ENCODE data around the gene TMIGD3.

Gene TMIGD3

GRCh38 chr1:111444031-111444430 is 59.4 kb downstream of the TMIGD3 start:
- Histone ChIP-seq H2BK12ac (ENCODE audit: low read length) (no peak overlapping the region), H3K27ac (ENCODE audit: low read depth, low read length) (no peak overlapping the region), H2AFZ (ENCODE audit: insufficient read depth, low read length, poor library complexity) (no peak overlapping the region), H3K36me3 (ENCODE audit: control insufficient read depth in 1 of 2, insufficient read depth in 2 of 2, low read length in 2 of 2) (peaks cover 18 to 45% of the 10 kb centered on the region in 2 experiments), H2BK5ac (ENCODE audit: low read depth, low read length, poor library complexity) (no peak overlapping the region), H2BK120ac (ENCODE audit: insufficient read depth, low read length, poor library complexity) (no peak overlapping the region), H3K23ac (ENCODE audit: low read length) (no peak overlapping the region), H3K9ac (ENCODE audit: low read length) (no peak overlapping the region), H4K8ac (ENCODE audit: low read depth, low read length) (no peak overlapping the region), H3K79me2 (ENCODE audit: control insufficient read depth, insufficient read depth, low read length, poor library complexity) (peaks cover 6% of the 10 kb centered on the region), H3K4me1 (ENCODE audit: control insufficient read depth in 1 of 2, insufficient read depth in 2 of 2, low read length in 2 of 2) (peaks cover 2% of the 10 kb centered on the region in 2 experiments), H3K9me3 (ENCODE audit: insufficient read depth, low read depth, low read length) (no peaks in the 10 kb centered on the region), H2AK5ac (ENCODE audit: low read length) (no peak overlapping the region), H3K18ac (ENCODE audit: low read length) (no peak overlapping the region), H3K27me3 (ENCODE audit: insufficient read depth, low read length) (no peaks in the 10 kb centered on the region), H3K4me3 (ENCODE audit: low read depth, low read length) (no peak overlapping the region), H3K4me2 (ENCODE audit: low read length) (no peak overlapping the region), H4K12ac (ENCODE audit: low read depth, low read length) (no peak overlapping the region), H3K79me1 (ENCODE audit: low read length) (peaks cover 5% of the 10 kb centered on the region), H4K91ac (ENCODE audit: low read depth, low read length) (no peak overlapping the region), H3K4ac (ENCODE audit: low read depth, low read length) (no peak overlapping the region), H3K14ac (ENCODE audit: low read length) (no peak overlapping the region)
- no CpG with 5 or more reads among the region's 3 CpGs for WGBS (ENCODE audit: extremely low coverage, insufficient coverage, insufficient read length)
- DNase-seq: no peak

GRCh38 chr1:111442457-111442856 is 61.0 kb downstream of the TMIGD3 start:
- H3K4me2 ChIP-seq (ENCODE audit: low read length): no peak overlapping the region
- no peaks in the 10 kb centered on the region for H3K79me2 ChIP-seq (ENCODE audit: control insufficient read depth, insufficient read depth, low read length, poor library complexity)
- no peak overlapping the region for H2AK5ac ChIP-seq (ENCODE audit: low read length)
- peaks cover 2% of the 10 kb centered on the region in 2 experiments for H3K4me1 ChIP-seq (ENCODE audit: control insufficient read depth in 1 of 2, insufficient read depth in 2 of 2, low read length in 2 of 2)
- no CpG with 5 or more reads among the region's 4 CpGs for WGBS (ENCODE audit: extremely low coverage, insufficient coverage, insufficient read length)
- DNase-seq: no peak
- no peak overlapping the region for H3K9ac ChIP-seq (ENCODE audit: low read length)
- no peak overlapping the region for H4K8ac ChIP-seq (ENCODE audit: low read depth, low read length)
- H4K91ac ChIP-seq (ENCODE audit: low read depth, low read length): no peak overlapping the region
- no peak overlapping the region for H3K4me3 ChIP-seq (ENCODE audit: low read depth, low read length)
- no peak overlapping the region for H2BK12ac ChIP-seq (ENCODE audit: low read length)
- H2BK5ac ChIP-seq (ENCODE audit: low read depth, low read length, poor library complexity): no peak overlapping the region
- no peak overlapping the region for H3K18ac ChIP-seq (ENCODE audit: low read length)
- H3K27ac ChIP-seq (ENCODE audit: low read depth, low read length): no peak overlapping the region
- H3K23ac ChIP-seq (ENCODE audit: low read length): no peak overlapping the region
- H3K27me3 ChIP-seq (ENCODE audit: insufficient read depth, low read length): no peaks in the 10 kb centered on the region
- H2BK120ac ChIP-seq (ENCODE audit: insufficient read depth, low read length, poor library complexity): no peak overlapping the region
- no peaks in the 10 kb centered on the region for H3K79me1 ChIP-seq (ENCODE audit: low read length)
- no peak overlapping the region for H4K12ac ChIP-seq (ENCODE audit: low read depth, low read length)
- H3K14ac ChIP-seq (ENCODE audit: low read length): no peak overlapping the region
- H3K4ac ChIP-seq (ENCODE audit: low read depth, low read length): no peak overlapping the region
- H3K36me3 ChIP-seq (ENCODE audit: control insufficient read depth in 1 of 2, insufficient read depth in 2 of 2, low read length in 2 of 2): peaks cover 18 to 50% of the 10 kb centered on the region in 2 experiments
- H2AFZ ChIP-seq (ENCODE audit: insufficient read depth, low read length, poor library complexity): no peak overlapping the region
- no peaks in the 10 kb centered on the region for H3K9me3 ChIP-seq (ENCODE audit: insufficient read depth, low read depth, low read length)

GRCh38 chr1:111441573-111442192 is 61.8 kb downstream of the TMIGD3 start:
- no peak overlapping the region for H3K4me2 ChIP-seq (ENCODE audit: low read length)
- H3K27ac ChIP-seq (ENCODE audit: low read depth, low read length): no peak overlapping the region
- no peaks in the 10 kb centered on the region for H3K4me1 ChIP-seq (ENCODE audit: control insufficient read depth in 1 of 2, insufficient read depth in 2 of 2, low read length in 2 of 2)
- DNase-seq: peak in 1 of 2 donors; percentile 47
- no peak overlapping the region for H4K12ac ChIP-seq (ENCODE audit: low read depth, low read length)
- H3K9ac ChIP-seq (ENCODE audit: low read length): no peak overlapping the region
- no peak overlapping the region for H2BK5ac ChIP-seq (ENCODE audit: low read depth, low read length, poor library complexity)
- no peak overlapping the region for H3K14ac ChIP-seq (ENCODE audit: low read length)
- H2BK12ac ChIP-seq (ENCODE audit: low read length): no peak overlapping the region
- no peak overlapping the region for H4K91ac ChIP-seq (ENCODE audit: low read depth, low read length)
- H3K27me3 ChIP-seq (ENCODE audit: insufficient read depth, low read length): no peaks in the 10 kb centered on the region
- H2BK120ac ChIP-seq (ENCODE audit: insufficient read depth, low read length, poor library complexity): no peak overlapping the region
- H3K23ac ChIP-seq (ENCODE audit: low read length): no peak overlapping the region
- no peak overlapping the region for H2AK5ac ChIP-seq (ENCODE audit: low read length)
- H2AFZ ChIP-seq (ENCODE audit: insufficient read depth, low read length, poor library complexity): no peak overlapping the region
- H3K79me2 ChIP-seq (ENCODE audit: control insufficient read depth, insufficient read depth, low read length, poor library complexity): no peaks in the 10 kb centered on the region
- H3K79me1 ChIP-seq (ENCODE audit: low read length): no peaks in the 10 kb centered on the region
- no peak overlapping the region for H3K4ac ChIP-seq (ENCODE audit: low read depth, low read length)
- no peak overlapping the region for H3K4me3 ChIP-seq (ENCODE audit: low read depth, low read length)
- peaks cover 18 to 50% of the 10 kb centered on the region in 2 experiments for H3K36me3 ChIP-seq (ENCODE audit: control insufficient read depth in 1 of 2, insufficient read depth in 2 of 2, low read length in 2 of 2)
- H3K9me3 ChIP-seq (ENCODE audit: insufficient read depth, low read depth, low read length): no peaks in the 10 kb centered on the region
- no CpG with 5 or more reads among the region's 9 CpGs for WGBS (ENCODE audit: extremely low coverage, insufficient coverage, insufficient read length)
- no peak overlapping the region for H4K8ac ChIP-seq (ENCODE audit: low read depth, low read length)
- H3K18ac ChIP-seq (ENCODE audit: low read length): no peak overlapping the region

- no peak overlapping the region for H4K8ac ChIP-seq (ENCODE audit: low read depth, low read length)
- no peak overlapping the region for H3K14ac ChIP-seq (ENCODE audit: low read length)
- no peak overlapping the region for H4K12ac ChIP-seq (ENCODE audit: low read depth, low read length)
- H3K9me3 ChIP-seq (ENCODE audit: insufficient read depth, low read depth, low read length): no peaks in the 10 kb centered on the region
- no peak overlapping the region for H3K18ac ChIP-seq (ENCODE audit: low read length)
- H2BK5ac ChIP-seq (ENCODE audit: low read depth, low read length, poor library complexity): no peak overlapping the region
- H3K4me3 ChIP-seq (ENCODE audit: low read depth, low read length): no peak overlapping the region
- H3K4me2 ChIP-seq (ENCODE audit: low read length): no peak overlapping the region
- H3K4me1 ChIP-seq (ENCODE audit: control insufficient read depth in 1 of 2, insufficient read depth in 2 of 2, low read length in 2 of 2): no peaks in the 10 kb centered on the region
- H3K79me1 ChIP-seq (ENCODE audit: low read length): no peaks in the 10 kb centered on the region
- no peak overlapping the region for H3K27ac ChIP-seq (ENCODE audit: low read depth, low read length)
- H3K79me2 ChIP-seq (ENCODE audit: control insufficient read depth, insufficient read depth, low read length, poor library complexity): no peaks in the 10 kb centered on the region
- no peak overlapping the region for H2AFZ ChIP-seq (ENCODE audit: insufficient read depth, low read length, poor library complexity)
- no peak overlapping the region for H2BK12ac ChIP-seq (ENCODE audit: low read length)
- H4K91ac ChIP-seq (ENCODE audit: low read depth, low read length): no peak overlapping the region
- peaks cover 16 to 42% of the 10 kb centered on the region in 2 experiments for H3K36me3 ChIP-seq (ENCODE audit: control insufficient read depth in 1 of 2, insufficient read depth in 2 of 2, low read length in 2 of 2)
- H3K4ac ChIP-seq (ENCODE audit: low read depth, low read length): no peak overlapping the region
- H3K9ac ChIP-seq (ENCODE audit: low read length): no peak overlapping the region
- no peak overlapping the region for H2AK5ac ChIP-seq (ENCODE audit: low read length)
- H3K23ac ChIP-seq (ENCODE audit: low read length): no peak overlapping the region
- DNase-seq: no peak
- H3K27me3 ChIP-seq (ENCODE audit: insufficient read depth, low read length): no peaks in the 10 kb centered on the region
- no peak overlapping the region for H2BK120ac ChIP-seq (ENCODE audit: insufficient read depth, low read length, poor library complexity)
- no CpG with 5 or more reads among the region's 3 CpGs for WGBS (ENCODE audit: extremely low coverage, insufficient coverage, insufficient read length)
Observed at GRCh38 chr1:111439461-111440351, 63.7 kb downstream of the TMIGD3 start.

Data from trophoblast cell (in vitro differentiated cells and primary cell).